GM12873 (cell line): ENCODE results near the gene HPSE.

Experiments used
- CTCF ChIP-seq: IDR thresholded peaks from 2 replicates; pipeline ENCODE4 v1.5.1; 2012; ENCODE audit warnings: low read depth, mild to moderate bottlenecking, moderate library complexity, low read length, control low read depth; ENCODE audit not compliant: insufficient read depth; ENCODE audit errors: missing control alignments

HPSE gene

GRCh38 chr4:83262682-83263081 lies 72.0 kb downstream of the HPSE start:
- TF ChIP-seq CTCF: no peak

GRCh38 chr4:83261307-83261706 lies 73.3 kb downstream of the HPSE start:
- TF ChIP-seq CTCF: no peak

GRCh38 chr4:83259586-83259985 lies 75.1 kb downstream of the HPSE start:
- TF ChIP-seq CTCF: no peak

GRCh38 chr4:83258461-83258860 lies 76.2 kb downstream of the HPSE start:
- TF ChIP-seq CTCF: no peak

- no peak for TF ChIP-seq CTCF
Measured at GRCh38 chr4:83257811-83258210, 76.8 kb downstream of the HPSE start.

- no peak for TF ChIP-seq CTCF
Measured at GRCh38 chr4:83255584-83255983, 79.1 kb downstream of the HPSE start.

GRCh38 chr4:83252782-83253405 lies 81.8 kb downstream of the HPSE start:
- peak; percentile 89 for TF ChIP-seq CTCF
